GM21423 (cell line): ENCODE measurements around the gene PPIP5K2.
A peak's percentile ranks its signal among the peaks of the same experiment; 100 is the strongest.
"Not testable (repeated sequence)": the region's sequence is repeated elsewhere in the genome, so short reads cannot be mapped to it uniquely, and the experiment has no call there.

ENCODE experiments used
- ATAC-seq: cut with Tn5 transposase; IDR thresholded peaks from one replicate; pipeline ENCODE4 v1.9.1; 2021; ENCODE audit warnings: mild to moderate bottlenecking, moderate library complexity; ENCODE audit not compliant: unreplicated experiment

The PPIP5K2 gene

GRCh38 chr5:103120607-103121200 is 603 bp downstream of the PPIP5K2 start:
- ATAC-seq, result no peak

DNA sequence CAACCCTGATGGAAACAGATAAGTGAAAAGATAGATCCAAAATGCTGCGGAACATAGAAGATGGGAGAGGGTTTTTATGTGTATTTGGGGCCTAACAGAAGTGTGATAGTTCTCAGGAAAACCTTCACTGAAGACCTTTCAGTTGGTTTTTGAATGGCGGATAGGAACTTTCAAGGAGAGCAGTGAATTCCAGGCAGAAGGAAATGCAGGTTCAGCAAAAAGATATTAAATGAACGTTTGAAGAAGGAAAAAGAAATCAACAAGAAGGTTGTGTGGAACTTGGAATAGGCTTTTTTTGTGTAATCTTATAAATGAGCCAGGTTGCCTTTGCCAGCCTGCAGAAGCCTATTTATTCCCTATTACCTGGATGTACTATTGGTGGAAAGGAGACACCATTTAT is 2.1 kb downstream of the PPIP5K2 start:
- ATAC-seq, result no peak

- ATAC-seq, result no peak
These were observed 6.5 kb downstream of the PPIP5K2 start for GRCh38 chr5:103126557-103126956.

GRCh38 chr5:103127292-103127817 is 7.3 kb downstream of the PPIP5K2 start:
- ATAC-seq, result no peak

GRCh38 chr5:103128202-103128601 is 8.1 kb downstream of the PPIP5K2 start:
- ATAC-seq, result no peak

GRCh38 chr5:103132684-103133083 is 12.6 kb downstream of the PPIP5K2 start:
- no peak for ATAC-seq

DNA sequence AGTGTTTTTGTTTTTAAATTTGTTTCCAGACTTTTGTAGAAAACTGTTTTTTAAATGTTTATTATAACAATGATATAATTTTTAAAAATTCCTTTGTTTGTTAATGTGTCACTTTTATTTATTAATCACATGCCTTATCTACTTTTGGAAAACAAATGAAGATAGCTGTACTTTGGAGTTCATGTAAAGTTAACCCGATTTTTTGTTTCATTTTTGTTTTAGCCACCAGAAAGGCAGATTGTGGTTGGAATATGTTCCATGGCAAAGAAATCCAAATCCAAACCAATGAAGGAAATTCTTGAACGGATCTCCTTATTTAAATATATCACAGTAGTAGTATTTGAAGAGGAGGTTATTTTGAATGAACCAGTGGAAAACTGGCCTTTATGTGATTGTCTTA is 13.1 kb downstream of the PPIP5K2 start:
- ATAC-seq, result no peak

DNA sequence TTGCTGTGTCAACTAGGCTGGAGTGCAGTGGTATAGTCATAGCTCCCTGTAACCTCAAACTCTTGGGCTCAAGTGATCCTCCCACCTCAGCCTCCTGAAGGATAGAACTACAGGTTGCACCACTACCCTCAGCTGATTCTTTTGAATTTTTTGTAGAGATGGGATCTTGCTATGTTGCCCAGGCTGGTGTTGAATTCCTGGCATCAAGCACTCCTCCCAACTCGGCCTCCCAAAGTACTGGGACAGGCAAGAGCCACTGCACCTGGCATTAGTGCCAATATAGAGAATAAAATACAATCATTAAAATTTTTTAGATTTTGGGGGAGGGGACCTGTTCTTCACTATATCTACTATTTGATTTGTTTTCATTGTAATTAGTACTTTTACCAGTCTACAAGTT is 15.4 kb downstream of the PPIP5K2 start:
- ATAC-seq, result no peak

DNA sequence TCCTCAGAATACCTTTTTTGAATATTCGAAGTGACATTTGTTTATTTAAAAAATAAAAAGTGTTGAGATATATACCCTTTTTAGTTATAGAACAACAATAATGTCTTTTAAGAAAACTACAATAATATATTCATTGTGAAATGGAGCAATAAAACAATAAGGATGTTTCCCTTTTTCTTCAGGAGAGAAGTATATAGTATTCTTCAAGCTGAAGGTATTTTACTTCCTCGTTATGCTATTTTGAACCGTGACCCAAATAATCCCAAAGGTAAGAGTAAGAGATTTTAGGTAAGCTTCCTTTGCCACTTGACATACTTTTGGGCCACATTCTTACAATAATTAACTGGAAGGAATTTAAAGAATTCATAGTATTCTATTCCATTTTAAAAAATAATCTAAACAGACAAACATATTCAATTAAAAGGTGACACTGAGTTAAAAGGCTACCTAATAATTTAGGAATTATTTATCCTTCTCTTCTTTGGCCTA is 18.1 kb downstream of the PPIP5K2 start:
- ATAC-seq, result no peak

GRCh38 chr5:103139264-103139865 is 19.3 kb downstream of the PPIP5K2 start:
- ATAC-seq, result peak; percentile 97

- ATAC-seq, result not testable (repeated sequence)
These were observed 22.0 kb downstream of the PPIP5K2 start for GRCh38 chr5:103142132-103142531.

DNA sequence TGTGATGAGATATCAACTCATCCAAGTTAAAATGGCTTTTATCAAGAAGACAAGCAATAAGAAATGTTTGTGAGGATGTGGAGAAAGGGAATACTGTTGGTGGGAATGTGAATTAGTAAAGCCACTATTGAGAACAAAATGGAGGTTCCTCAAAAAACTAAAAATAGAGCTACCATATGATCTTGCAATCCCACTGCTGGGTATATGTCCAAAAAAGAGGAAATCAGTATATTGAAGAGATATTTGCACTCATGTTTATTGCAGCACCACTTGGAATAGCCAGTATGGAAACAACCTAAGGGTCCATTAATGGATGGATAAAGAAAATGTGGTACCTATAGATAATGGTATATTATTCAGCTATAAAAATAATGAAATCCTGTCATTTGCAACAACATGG is 25.1 kb downstream of the PPIP5K2 start:
- ATAC-seq, result no peak

DNA sequence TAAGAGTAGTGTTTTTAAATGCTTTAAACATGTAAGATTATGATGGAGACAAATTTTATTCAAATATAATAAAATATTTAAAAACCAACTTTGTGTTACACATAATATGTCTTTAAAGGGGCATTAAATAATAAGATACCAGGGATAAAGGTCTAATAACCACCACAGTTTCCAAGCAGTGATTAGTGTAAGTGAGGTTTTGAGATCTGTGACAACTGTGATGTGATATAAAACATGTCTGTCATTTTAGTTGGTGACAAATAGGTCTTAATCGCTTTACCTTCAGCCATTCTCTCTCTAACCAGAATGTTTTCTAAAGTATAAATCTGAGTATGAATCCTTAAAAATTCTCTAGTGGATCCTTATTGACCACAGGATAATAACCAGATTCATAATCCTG is 28.1 kb downstream of the PPIP5K2 start:
- no peak for ATAC-seq

DNA sequence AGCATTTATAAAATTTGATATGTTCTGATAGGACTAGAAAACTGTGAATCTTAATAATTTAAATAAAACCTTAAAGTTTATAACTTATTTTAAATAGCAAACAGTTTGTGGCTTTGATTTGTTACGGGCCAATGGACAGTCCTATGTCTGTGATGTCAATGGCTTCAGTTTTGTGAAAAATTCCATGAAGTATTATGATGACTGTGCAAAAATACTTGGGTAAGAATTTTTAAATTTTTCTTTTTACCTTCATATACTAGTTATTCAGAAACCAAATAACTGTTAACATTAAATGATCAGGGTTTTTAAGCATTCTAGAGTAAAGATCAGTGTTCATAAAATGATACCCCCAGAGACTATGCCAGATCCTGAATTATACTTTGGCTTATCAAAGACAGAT is 31.1 kb downstream of the PPIP5K2 start:
- ATAC-seq, result no peak

GRCh38 chr5:103166706-103167105 is 46.6 kb downstream of the PPIP5K2 start:
- no peak for ATAC-seq

DNA sequence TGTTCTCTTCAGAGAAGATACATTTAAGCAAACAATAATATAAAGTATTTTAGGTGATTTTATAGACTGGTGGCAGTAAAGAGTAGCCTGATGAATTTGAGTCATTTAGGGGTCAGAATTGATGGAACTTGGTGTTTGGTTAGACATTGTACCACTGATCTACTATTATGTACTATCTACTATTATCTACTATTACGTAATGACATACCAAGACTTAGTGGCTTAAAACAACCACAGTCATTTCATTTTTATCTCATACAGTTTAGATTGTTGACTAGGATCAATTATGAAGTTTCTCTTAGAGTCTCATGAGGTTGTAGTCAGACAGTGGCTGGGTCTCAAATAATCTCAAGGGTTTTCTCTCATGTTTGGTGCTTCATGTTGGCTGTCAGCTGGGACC is 54.0 kb downstream of the PPIP5K2 start:
- no peak for ATAC-seq

DNA sequence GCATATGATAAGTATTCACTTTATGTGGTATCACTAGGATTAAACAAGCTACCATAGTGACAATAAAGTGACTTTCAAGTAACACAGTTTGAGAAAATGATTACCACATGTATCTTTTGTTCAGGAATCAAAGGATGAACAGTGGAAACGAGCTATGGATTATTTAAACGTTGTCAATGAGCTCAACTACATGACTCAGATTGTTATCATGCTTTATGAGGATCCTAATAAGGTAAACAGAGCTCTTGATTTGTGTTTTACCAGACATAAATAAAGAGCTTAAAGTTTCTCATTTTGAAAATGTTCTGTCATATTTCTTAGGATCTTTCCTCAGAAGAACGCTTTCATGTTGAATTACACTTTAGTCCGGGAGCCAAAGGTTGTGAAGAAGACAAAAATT is 57.4 kb downstream of the PPIP5K2 start:
- ATAC-seq, result no peak

GRCh38 chr5:103178167-103178566 is 58.1 kb downstream of the PPIP5K2 start:
- no peak for ATAC-seq

DNA sequence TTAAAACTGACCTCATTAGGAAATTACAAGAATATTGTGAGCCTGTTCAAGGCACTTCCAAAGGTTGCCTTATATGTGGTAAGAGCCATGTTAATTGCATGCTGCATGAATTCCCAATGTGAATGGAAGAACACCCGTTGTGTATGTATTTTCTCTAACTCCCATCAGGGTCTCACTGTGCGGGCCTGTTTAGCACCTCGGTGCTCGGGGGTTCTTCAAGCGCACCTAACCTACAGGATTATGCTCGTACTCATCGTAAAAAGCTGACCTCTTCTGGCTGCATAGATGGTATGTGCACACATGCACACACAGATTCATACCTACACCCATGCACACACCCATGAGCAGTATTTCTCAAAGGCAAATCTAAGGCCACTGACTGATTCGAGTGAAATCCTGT is 66.1 kb downstream of the PPIP5K2 start:
- ATAC-seq, result no peak

- ATAC-seq, result no peak
These were observed 68.3 kb downstream of the PPIP5K2 start for GRCh38 chr5:103188436-103188835.

DNA sequence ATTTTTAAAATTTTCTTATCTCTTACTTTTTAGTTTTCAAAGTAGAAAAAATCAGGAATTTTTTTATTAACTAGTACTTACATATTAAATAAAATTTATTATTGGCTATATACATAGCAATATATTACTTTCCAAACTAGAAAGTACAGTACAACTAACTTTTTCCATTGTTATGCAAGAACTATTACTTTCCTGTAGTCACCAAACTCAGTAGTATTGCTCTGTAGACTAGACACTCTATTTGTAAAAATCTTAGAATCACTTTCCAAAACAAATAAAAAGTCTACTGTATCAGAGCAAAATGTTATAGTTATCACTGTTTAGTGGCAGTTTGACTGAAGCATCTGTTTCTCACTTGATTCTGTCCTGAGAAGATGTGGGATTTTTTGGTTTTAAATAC is 83.1 kb downstream of the PPIP5K2 start:
- ATAC-seq, result no peak

DNA sequence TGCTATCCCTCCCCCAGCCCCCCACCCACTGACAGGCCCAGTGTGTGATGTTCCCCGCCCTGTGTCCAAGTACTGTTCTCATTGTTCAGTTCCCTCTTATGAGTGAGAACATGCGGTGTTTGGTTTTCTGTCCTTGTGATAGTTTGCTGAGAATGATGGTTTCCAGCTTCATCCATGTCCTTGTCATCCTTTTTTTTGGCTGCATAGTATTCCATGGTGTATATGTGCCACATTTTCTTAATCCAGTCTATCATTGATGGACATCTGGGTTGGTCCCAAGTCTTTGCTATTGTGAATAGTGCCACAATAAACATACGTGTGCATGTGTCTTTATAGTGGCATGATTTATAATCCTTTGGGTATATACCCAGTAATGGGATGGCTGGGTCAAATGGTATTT is 84.9 kb downstream of the PPIP5K2 start:
- not testable (repeated sequence) for ATAC-seq
